HepG2 (cell line): ENCODE results near the gene RPP14. TPM values are rescaled to one million over a fixed set of nuclear protein-coding genes. Genes with fewer than 3 reads are reported as not detected.

Experiments
- AGO1 ChIP-seq: fragments of 200-400 bp; formaldehyde crosslinking; IDR thresholded peaks from 2 replicates; pipeline ENCODE4 v1.6.1; 2017; ENCODE audit warnings: mild to moderate bottlenecking, low read depth, low read length, moderate library complexity; ENCODE audit not compliant: poor library complexity, severe bottlenecking
- AHDC1 ChIP-seq: sonication (generic); formaldehyde crosslinking; IDR thresholded peaks from 2 replicates; pipeline ENCODE4 v1.5.1; 2020; ENCODE audit warnings: mild to moderate bottlenecking, missing genetic modification reagents, borderline replicate concordance
- ARID3A ChIP-seq: IDR thresholded peaks from 2 replicates; pipeline ENCODE4 v1.6.1; 2012; ENCODE audit warnings: low read depth, low read length, improper control_type of control experiment
- BORCS8-MEF2B ChIP-seq: sonication (generic); formaldehyde crosslinking; IDR thresholded peaks from 2 replicates; pipeline ENCODE4 v1.8.0; 2022; ENCODE audit warnings: mild to moderate bottlenecking, missing genetic modification reagents
- CCAR2 ChIP-seq: fragments of 200-400 bp; formaldehyde crosslinking; optimal IDR thresholded peaks from 2 replicates; pipeline ENCODE3; 2018; ENCODE audit warnings: low read depth, mild to moderate bottlenecking, low read length, moderate library complexity
- EZH2 ChIP-seq: conservative IDR thresholded peaks from 2 replicates; pipeline ENCODE4 v1.6.1; 2012; ENCODE audit warnings: mild to moderate bottlenecking, low read depth, low read length, moderate library complexity
- FOXM1 ChIP-seq: sonication (generic); formaldehyde crosslinking; IDR thresholded peaks from 2 replicates; pipeline ENCODE4 v1.5.0; 2020; ENCODE audit warnings: missing genetic modification reagents
- HDAC1 ChIP-seq: sonication (generic); formaldehyde crosslinking; IDR thresholded peaks from 2 replicates; pipeline ENCODE4 v1.5.1; 2020; ENCODE audit warnings: mild to moderate bottlenecking, missing genetic modification reagents
- MXI1 ChIP-seq: IDR thresholded peaks from 3 replicates; pipeline ENCODE4 v1.6.1; 2012; ENCODE audit warnings: low read depth, low read length, inconsistent platforms, borderline replicate concordance
- MZF1 ChIP-seq: sonication (generic); formaldehyde crosslinking; IDR thresholded peaks from 2 replicates; pipeline ENCODE4 v1.8.1; 2023; ENCODE audit warnings: mild to moderate bottlenecking, missing genetic modification reagents, borderline replicate concordance
- SMARCC2 ChIP-seq: fragments of 450-650 bp; IDR thresholded peaks from 2 replicates; pipeline ENCODE4 v1.6.1; 2017; ENCODE audit warnings: antibody characterized with exemption, mild to moderate bottlenecking
- TBP ChIP-seq: sonication (generic); formaldehyde crosslinking; IDR thresholded peaks from 2 replicates; pipeline ENCODE4 v1.5.0; 2020; ENCODE audit warnings: missing genetic modification reagents
- ZBTB4 ChIP-seq: sonication (generic); formaldehyde crosslinking; IDR thresholded peaks from 2 replicates; pipeline ENCODE4 v1.4.0; 2020; ENCODE audit warnings: missing genetic modification reagents, mild to moderate bottlenecking, borderline replicate concordance
- ZMYM4 ChIP-seq: sonication (generic); formaldehyde crosslinking; IDR thresholded peaks from 2 replicates; pipeline ENCODE4 v1.8.1; 2023; ENCODE audit warnings: mild to moderate bottlenecking, missing genetic modification reagents
- ZNF136 ChIP-seq: sonication (generic); formaldehyde crosslinking; IDR thresholded peaks from 2 replicates; pipeline ENCODE4 v1.8.1; 2022; ENCODE audit warnings: low read depth, mild to moderate bottlenecking, moderate library complexity, missing genetic modification reagents
- ZNF235 ChIP-seq: sonication (generic); formaldehyde crosslinking; IDR thresholded peaks from 2 replicates; pipeline ENCODE4 v1.8.1; 2023; ENCODE audit warnings: mild to moderate bottlenecking, missing genetic modification reagents, borderline replicate concordance
- ZNF510 ChIP-seq: sonication (generic); formaldehyde crosslinking; IDR thresholded peaks from 2 replicates; pipeline ENCODE4 v1.4.0; 2020; ENCODE audit warnings: low read depth, mild to moderate bottlenecking, missing genetic modification reagents
- ZSCAN22 ChIP-seq: sonication (generic); formaldehyde crosslinking; IDR thresholded peaks from 2 replicates; pipeline ENCODE4 v1.4.0; 2020; ENCODE audit warnings: mild to moderate bottlenecking, missing genetic modification reagents
- polyA plus RNA-seq, 8 experiments: library from polyadenylated mRNA; depleted of rRNA in 3 of 8; stranded (reverse) in 7 of 8; unstranded in 1 of 8; fragments of >200 nt; fragmentation: Illumina TruSeq in 4 of 8; extraction: Trizol in 4 of 8; gene quantifications; 2 replicates each; pipeline versions ENCODE4 v1.2.1 to v1.2.3, GENCODE V29; 2011 to 2016; ENCODE audit warnings: low read depth in 4 of 8, missing spikeins in 1 of 8, mixed read lengths in 1 of 8; ENCODE audit not compliant: insufficient read depth in 1 of 8
- total RNA-seq, 5 experiments: library from RNA; depleted of rRNA; stranded (reverse); fragments of >200 nt; fragmentation: Illumina TruSeq; extraction: Trizol; gene quantifications; 2 replicates each; pipeline ENCODE4 v1.2.3, GENCODE V29; 2016; ENCODE audit warnings: low read depth in 1 of 5

RPP14 gene
- total and polyA plus RNA-seq, 2 of the 13 experiments (the other 11 are each of a cell fraction or from before 2014, with no cell fraction given) = 15.4 to 16.2 TPM

- no peak for TF ChIP-seq FOXM1 (CRISPR knock-in tag)
- no peak for TF ChIP-seq ZBTB4 (CRISPR knock-in tag)
- TF ChIP-seq ZNF235 (CRISPR knock-in tag) = no peak
- no peak for TF ChIP-seq MZF1 (CRISPR knock-in tag)
- TF ChIP-seq AHDC1 (CRISPR knock-in tag) = no peak
- no peak for TF ChIP-seq SMARCC2
- peak; percentile 63; the same call in 1 of the 2 replicates for TF ChIP-seq BORCS8-MEF2B (CRISPR knock-in tag)
- no peak for TF ChIP-seq AGO1
- no peak for TF ChIP-seq ZNF136 (CRISPR knock-in tag)
- TF ChIP-seq TBP = no peak
- TF ChIP-seq CCAR2 = no peak
- TF ChIP-seq EZH2 = no peak
- TF ChIP-seq HDAC1 = peak; percentile 18; the same call in 1 of the 2 replicates
- TF ChIP-seq ZSCAN22 (CRISPR knock-in tag) = no peak
- peak; percentile 97 for TF ChIP-seq ZMYM4 (CRISPR knock-in tag)
- TF ChIP-seq ARID3A = 0 out of 2 replicates have a peak, but pooled peaks have one; percentile 14
- peak; percentile 71; the same call in 2 of the 3 replicates for TF ChIP-seq MXI1
- no peak for TF ChIP-seq ZNF510
These were observed 26.6 kb downstream of the RPP14 start, which contains the start of gene PXK (continued) for GRCh38 chr3:58332575-58333188.
